HG03469 (cell line): Measurements from ENCODE around the gene GJB4.
"Not testable (repeated sequence)": the region's sequence is repeated elsewhere in the genome, so short reads cannot be mapped to it uniquely, and the experiment has no call there.

ENCODE experiments used
- ATAC-seq: cut with Tn5 transposase; IDR thresholded peaks from one replicate; pipeline ENCODE4 v1.9.1; 2021; ENCODE audit warnings: mild to moderate bottlenecking, moderate library complexity, moderate number of reproducible peaks; ENCODE audit not compliant: unreplicated experiment

Gene GJB4

GRCh38 chr1:34794790-34795180 is 35.2 kb downstream of the GJB4 start:
- ATAC-seq: no peak

GRCh38 chr1:34795916-34796315 is 36.4 kb downstream of the GJB4 start:
- ATAC-seq: no peak

DNA sequence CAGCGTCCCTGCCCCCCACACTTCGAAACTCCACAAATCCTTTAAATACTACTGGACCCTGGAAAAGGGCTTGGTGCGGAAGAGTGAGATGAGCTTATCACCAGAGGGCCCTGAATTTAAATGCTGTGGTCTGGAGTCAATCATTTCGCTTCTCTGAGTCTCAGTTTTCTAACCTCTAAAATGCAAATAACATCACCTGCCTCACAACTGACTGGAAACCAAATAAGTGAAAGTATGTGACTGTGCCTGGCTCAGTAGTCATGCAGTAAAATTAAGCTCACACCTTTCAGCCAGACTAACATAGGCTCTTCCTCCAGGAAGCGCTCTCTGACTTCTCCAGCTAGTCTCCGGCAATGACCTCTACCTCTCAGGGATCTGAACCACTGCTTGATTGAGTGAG is 37.5 kb downstream of the GJB4 start:
- no peak for ATAC-seq

- ATAC-seq: no peak
Measured at GRCh38 chr1:34800214-34800613, 40.7 kb downstream of the GJB4 start.

GRCh38 chr1:34803770-34804169 is 44.2 kb downstream of the GJB4 start:
- no peak for ATAC-seq

- no peak for ATAC-seq
Measured at GRCh38 chr1:34806396-34806795, 46.9 kb downstream of the GJB4 start.

DNA sequence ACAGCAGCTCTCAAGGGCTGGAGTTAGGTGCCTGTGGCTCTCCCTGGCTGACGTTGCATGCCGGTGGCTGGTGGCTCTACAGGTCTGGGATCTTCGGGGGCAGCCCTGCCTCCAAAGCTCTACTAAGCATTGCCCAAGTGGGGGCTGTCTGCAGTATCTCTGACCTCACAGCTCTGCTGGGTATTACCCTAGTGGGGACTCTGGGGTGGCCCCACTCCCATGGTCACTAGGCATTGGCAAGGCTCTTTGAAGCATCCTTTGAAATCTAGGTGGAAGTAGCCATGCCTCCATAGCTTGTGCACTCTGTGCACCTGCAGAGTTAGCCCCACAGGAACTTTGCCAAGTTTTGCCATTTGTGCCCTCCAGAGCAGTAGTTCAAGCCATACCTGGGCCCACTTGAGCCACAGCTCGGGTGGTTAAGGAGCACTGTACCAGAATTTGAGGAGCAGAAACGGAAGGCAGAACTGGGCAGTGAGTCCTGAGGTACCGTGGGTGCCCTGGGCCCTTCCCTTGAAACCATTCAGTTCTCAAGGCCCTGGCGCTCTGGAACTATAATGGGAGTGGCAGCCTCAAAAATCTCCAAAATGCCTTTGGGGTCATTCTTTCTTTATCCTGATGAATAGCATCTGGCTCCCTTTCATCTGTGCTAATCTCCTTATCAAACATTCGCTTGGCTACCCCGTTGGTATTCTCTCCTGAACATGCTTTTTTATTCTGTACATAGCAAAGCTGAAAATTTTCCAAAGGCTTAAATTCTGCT is 48.7 kb downstream of the GJB4 start:
- ATAC-seq: no peak

DNA sequence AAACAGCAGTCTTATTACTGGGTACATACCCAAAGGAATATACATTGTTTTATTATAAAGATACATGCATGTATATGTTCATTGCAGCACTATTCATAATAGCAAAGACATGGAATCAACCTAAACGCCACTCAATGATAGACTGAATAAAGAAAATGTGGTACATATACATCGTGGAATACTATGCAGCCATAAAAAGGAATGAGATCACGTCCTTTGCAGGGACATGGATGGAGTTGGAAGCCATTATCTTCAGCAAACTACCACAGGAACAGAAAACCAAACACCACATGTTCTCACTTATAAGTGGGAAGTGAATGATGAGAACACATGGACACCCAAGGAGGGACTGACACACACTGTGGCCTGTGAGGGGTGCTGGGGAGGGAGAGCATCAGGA is 51.2 kb downstream of the GJB4 start:
- ATAC-seq: not testable (repeated sequence)
